Activated CD4-positive, CD25-positive, alpha-beta regulatory T cell treated with anti-CD3 and anti-CD28 coated beads, Interleukin-2, amount 50 U/mL, for 72 hours (primary cell): ENCODE data around the gene DUSP5.

ENCODE experiments used
- DNase-seq: peaks from one replicate; pipeline ENCODE4 v3.0.0; 2021

Gene DUSP5

DNA sequence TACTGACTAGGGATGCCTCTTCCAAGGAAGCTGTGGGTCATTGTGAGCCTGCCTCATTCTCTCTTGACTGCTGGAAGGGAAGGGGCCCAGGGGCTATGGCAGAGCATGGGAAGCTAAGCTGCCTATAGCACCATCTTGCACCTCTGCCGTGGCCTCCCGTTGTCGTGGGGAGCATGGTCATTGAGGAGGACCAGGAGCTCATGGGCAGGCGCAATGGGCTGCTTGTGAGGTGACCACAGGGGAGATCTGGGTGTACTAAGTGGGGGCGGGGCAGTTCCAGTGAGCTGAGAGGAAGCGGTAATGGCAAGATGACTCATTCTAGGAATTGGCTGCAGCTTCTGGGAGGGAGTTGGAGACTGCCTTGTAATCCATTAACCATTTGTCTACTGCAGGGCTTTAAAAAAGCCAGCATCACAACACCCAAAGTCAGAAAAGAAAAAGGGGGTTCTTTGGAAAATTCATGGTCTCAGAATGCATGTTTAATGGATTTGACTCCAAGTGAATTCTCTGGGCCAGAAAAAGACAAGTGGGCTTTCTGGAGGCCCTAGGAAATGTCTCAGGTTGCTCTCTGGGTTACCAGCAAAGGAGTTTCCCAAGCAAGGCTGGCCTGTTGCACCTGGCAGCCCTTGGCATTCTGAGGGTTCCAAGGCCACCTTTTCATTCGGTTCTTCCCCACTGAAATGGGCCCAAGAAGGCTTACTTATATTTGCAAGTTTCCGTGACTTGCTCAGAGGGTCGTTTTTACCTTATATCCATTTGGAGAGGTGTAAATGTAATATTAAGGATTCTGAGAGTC is 3.6 kb downstream of the DUSP5 start:
- DNase-seq = peak; percentile 72

- peak; percentile 18 for DNase-seq
Observed at GRCh38 chr10:110502072-110502845, 4.6 kb downstream of the DUSP5 start.

- DNase-seq = no peak
Observed at GRCh38 chr10:110502851-110503301, 5.2 kb downstream of the DUSP5 start.

DNA sequence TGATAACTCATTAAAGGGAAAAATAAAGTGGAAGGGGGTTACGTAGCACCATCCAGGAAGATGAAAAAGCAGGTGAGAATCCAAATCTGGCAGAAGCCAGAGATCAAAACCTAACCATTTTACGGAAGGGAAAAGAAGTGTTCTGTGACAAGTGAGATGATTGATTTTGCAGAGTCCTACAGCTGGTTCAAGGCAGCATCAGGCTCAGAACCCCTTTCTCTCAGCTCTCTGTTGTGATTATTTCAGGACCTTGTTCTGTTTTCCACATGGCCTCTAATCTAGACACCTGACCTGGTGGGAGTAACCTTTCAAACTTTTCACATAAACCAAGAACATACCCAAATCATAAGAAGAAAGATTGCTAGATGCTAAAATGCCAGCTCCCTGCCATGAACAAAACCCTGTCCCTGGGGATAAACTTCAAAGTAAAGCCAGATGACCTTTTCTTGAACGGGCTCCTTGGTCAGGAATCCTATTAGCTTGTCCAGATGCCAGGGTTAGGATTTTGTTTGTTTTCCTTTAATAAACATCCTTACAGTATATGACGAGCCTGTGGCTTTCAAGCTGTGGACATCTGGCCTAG is 5.9 kb downstream of the DUSP5 start:
- peak; percentile 8 for DNase-seq

DNA sequence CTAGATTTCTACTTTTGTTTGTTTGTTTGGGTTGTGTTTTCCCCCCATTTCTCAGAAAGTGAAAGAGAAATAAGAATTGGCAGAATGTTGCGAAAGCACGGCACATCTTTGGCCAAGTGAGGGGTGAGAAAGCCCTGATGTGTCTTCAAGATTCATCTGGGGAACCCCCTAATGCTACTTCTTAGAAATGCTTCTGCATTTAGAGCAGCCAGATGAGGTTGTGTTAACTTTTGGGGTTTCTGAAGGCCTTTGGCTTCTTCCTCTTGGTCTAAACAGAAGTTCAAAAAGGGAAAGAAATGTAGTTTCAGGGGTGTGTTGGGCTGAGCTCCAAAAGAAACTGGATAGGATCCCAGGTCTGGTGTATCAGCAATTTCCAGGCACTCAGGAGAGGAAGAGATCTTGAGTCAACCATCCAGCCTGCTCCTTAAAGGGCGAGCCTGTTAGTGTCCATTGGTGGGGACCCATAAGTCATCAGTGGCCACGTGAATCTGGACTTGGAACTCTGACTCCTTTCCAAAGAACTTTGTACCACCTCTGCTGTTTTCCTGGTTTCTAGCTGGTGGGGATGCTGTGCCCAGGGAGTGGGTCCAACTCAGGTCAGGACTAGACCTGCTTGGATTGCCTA is 6.5 kb downstream of the DUSP5 start:
- peak; percentile 42 for DNase-seq

DNA sequence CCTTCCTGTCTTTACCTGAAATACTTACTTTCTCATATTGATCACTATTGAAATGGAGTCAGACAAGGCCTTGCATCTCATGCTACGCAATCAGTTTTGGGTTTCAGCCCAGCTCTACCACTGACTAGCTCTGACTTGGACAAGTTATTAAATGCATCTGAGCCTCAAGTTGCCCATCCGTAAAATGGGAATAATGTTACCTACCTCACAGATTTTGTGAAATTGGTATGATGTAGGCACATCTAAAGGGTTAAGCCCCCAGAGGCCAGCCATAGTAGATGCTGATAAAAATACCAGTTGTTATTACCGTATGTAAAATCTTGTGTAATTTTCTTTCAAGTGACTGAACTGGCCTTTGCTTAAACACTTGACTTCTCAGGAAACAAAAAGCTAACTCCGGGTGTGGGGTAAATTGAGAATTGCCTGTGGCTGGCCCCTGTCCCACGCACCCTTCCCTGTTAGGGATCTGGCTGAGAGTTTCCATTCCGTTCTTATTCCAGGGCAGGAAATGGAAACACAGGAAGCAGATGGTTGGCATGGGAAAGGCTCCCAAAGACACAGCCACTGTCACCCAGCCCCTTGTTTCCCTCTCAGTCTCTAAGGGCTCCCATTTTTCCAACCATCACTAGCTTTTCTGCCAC is 7.5 kb downstream of the DUSP5 start:
- peak; percentile 1 for DNase-seq

DNA sequence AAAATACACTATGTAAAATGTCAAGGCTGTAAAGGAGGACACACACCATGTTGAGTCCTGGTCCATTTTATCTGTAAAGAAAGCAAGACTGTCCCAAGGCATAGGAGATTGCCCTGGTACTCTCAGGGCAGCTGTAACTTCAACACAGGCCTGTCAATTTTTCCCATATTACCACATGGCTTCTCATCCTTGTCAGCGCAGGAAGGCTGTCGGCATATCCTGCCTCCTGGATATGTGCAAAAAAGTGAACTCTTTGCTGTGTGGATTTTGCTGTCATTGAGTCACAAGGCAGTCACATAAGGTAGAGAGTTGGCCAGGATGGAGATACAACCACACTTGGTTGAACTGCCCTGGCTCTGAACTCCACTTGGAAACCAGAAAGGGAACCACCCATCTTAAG is 8.7 kb downstream of the DUSP5 start:
- no peak for DNase-seq

DNA sequence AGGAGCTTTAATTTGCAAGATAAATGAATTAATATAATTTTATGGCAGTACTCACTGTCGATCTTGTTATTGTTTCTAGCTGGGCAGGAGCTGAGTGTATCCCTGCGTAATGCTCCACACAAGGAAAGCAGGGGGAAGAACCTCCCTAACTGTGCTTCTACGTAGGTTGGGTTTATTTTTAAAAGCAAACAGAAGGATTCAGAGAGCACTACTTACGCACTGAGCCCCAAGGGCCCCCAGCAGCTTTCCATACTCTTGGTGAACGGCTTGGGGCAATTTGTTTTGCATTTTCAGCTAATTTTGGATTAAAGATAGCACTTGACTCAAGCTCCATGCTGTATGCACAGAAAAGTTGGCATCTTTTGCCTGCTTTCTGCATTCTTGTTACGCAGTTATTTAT is 9.6 kb downstream of the DUSP5 start:
- peak; percentile 4 for DNase-seq

- no peak for DNase-seq
Observed at GRCh38 chr10:110508159-110508788, 10.6 kb downstream of the DUSP5 start.

GRCh38 chr10:110508806-110509544 is 11.3 kb downstream of the DUSP5 start:
- no peak for DNase-seq

GRCh38 chr10:110509560-110509959 is 11.9 kb downstream of the DUSP5 start:
- no peak for DNase-seq

GRCh38 chr10:110510086-110510485 is 12.4 kb downstream of the DUSP5 start:
- DNase-seq = no peak

- no peak for DNase-seq
Observed at GRCh38 chr10:110510730-110511129, 13.0 kb downstream of the DUSP5 start.

- no peak for DNase-seq
Observed at GRCh38 chr10:110511734-110512449, 14.2 kb downstream of the DUSP5 start.

DNA sequence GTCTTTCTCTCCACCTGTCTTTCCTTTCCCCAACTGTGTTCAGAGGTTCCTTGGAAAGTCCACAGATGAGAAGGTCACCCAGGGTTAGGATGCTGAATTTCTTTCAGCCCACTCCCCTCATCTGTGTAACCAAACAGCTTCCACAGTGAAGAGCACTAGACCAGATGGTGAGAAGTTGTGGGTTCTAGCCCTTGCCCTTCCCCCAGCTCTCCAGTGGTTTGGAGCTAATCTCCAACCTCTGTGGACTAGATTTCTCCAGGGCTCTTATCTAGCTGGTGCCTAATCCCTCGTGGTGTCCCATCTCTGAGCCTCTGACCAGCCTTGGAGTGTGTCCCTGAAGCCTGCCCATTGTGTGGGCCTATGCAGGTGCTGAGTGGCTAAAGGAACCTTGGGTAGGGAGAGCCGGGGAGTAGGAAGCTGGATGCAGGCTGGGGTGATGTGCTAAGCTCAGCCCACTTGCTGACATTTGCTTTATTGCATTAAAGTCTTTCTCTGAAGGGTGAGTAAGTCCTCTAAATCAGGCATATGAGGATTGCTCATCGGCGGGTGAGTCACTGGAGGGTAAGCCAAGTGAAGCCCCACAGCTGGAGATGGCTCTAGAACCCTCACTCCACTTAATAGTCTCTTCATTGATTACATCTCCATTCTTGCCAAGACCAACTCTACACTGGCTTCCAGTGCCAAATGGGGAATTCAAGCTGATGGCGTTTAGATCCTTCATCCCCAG is 14.9 kb downstream of the DUSP5 start:
- DNase-seq = peak; percentile 41

DNA sequence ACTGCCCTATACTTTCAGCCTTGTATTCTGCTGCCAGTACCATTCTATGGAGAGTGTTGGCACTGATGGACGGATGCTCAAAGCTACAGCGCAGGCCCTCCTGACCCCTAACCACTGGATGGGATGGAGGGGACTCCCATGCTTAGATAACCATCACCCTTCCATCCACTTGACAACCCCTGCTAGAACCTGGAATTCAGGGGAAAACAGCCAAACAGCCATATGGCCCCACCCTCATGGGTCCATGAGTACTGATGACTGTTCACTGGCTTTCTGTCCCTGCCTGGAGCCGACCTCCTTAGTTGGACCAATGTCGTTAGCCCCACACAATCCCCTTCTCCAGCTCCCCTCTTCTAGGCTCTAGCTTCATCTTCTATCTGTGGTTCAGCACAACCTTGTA is 16.2 kb downstream of the DUSP5 start:
- peak; percentile 19 for DNase-seq

- DNase-seq = peak; percentile 5
Observed at GRCh38 chr10:110514848-110515247, 17.1 kb downstream of the DUSP5 start.

GRCh38 chr10:110516815-110517492 is 19.2 kb downstream of the DUSP5 start:
- DNase-seq = peak; percentile 21

DNA sequence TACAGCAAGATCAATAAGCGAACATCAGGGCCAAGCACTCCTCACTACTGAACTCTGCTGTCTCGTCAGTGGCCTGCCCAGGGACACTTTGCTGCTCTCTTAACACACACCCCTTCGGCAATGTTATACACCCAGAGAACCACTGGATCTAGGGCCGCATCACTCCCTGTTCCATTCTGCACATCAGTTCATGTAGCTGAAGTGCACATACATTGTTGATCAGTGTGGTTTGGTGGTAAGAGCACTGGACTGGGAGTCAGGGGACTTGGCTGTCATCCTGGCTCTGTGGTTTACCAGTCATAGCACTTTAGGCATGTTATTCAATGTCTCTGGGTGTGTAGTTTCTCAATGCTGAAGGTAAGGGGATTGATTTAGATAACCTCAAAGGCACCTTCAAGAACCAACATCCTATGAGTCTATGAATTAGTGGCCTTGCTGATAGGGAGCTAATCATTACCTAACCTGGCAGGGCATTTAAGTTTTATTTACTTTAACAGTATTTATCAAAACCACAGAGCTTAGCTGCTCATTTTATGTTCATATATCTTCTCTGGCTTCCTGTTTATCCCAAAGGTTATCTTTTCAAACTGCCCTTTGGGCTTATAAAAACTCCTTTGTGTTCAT is 24.8 kb downstream of the DUSP5 start:
- DNase-seq = peak; percentile 23
